Measurements from ENCODE around the gene TIAM2.

TIAM2 gene

DNA sequence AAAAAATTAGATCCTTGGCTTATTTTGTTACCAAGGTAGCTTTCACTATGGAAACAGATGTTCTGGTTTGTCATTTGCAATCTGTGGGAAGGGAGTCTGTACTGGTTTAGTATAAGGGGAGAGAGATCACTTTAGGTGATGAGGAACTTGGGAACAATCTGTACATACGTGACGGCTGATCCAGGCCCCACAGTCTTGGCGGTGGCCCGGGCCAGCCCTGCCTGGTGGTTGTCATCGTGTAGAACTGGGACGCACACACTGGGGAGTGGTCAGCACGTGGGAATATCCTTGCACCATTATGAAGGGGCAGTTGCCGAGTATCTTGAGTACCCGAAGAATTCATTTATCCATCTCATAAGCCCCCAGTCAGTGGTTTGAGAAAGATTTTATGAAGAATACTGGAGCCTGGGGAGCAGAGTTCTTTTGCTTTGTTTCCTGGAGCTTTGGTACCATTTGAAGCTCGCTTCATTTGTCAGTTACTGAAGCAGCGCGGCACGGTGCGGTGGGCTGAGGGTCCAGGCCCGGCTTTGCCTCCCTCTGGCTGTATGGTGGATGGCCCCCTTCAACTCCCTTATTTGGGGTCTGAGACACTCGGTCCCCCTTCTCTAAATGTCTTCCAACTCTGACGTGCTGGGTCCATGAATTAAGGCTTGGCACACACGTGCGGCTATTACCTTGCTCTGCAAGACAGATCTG, 245.9 kb downstream of the TIAM2 start:
- DNase-seq: no peak

- DNase-seq: no peak
Measured at GRCh38 chr6:155241966-155242365, 246.9 kb downstream of the TIAM2 start.

DNA sequence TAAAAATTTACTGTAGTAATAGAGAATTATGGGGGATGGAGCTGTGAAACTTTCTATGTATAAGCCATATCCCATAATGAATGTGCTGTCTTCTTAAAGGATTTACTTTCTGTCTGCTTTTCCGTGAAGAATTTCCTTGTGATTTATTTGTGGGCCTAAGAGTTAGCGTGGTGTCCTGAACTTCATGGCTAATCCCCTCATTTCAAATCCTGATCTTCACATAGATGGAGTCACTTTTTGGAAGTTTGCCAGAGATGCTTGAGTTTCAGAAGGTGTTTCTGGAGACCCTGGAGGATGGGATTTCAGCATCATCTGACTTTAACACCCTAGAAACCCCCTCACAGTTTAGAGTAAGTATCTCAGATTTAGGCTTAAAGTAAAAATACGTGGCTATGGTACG, 249.3 kb downstream of the TIAM2 start:
- DNase-seq: no peak

DNA sequence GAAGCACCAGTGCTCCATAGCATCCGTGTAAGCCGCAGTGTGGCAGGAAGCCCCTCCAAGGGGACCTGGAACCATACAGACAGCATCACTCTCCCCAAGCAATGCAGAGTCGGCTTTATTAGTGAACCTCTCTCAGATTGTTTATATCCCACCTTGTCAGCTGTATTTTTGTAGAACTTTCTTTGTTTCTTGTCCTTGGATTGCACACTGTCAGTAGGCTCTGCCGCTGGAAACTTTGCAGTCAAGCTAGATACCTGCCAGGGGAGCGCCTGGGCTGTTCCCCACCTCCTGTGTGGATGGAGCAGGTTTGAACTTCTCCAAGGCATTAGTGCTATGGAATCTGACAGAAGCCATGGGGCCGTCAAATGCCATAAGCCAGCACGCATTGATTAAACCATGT, 250.1 kb downstream of the TIAM2 start:
- DNase-seq: no peak

DNA sequence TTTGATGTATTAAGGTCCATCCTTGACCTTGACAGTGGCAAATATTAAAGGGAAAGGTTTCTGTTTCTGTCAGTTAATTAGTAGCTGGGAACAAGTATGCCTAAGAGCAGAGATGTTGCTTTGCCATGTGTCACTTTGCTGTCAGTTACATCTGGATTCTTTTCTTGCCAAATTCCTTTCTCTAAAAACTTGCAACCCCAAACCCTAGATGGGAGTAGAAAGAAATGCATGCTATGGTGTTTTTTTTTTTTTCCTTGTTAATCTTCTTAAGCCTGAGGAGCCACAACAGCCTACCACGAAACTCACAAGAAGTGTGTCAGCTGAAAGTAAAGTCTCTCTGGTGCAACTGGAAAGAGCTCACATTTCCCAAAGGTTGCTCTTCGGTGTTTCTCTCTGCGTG, 250.7 kb downstream of the TIAM2 start:
- DNase-seq: no peak

GRCh38 chr6:155246825-155247224, 251.7 kb downstream of the TIAM2 start:
- no peak for DNase-seq

- DNase-seq: no peak
Measured at GRCh38 chr6:155247618-155248007, 252.5 kb downstream of the TIAM2 start.

DNA sequence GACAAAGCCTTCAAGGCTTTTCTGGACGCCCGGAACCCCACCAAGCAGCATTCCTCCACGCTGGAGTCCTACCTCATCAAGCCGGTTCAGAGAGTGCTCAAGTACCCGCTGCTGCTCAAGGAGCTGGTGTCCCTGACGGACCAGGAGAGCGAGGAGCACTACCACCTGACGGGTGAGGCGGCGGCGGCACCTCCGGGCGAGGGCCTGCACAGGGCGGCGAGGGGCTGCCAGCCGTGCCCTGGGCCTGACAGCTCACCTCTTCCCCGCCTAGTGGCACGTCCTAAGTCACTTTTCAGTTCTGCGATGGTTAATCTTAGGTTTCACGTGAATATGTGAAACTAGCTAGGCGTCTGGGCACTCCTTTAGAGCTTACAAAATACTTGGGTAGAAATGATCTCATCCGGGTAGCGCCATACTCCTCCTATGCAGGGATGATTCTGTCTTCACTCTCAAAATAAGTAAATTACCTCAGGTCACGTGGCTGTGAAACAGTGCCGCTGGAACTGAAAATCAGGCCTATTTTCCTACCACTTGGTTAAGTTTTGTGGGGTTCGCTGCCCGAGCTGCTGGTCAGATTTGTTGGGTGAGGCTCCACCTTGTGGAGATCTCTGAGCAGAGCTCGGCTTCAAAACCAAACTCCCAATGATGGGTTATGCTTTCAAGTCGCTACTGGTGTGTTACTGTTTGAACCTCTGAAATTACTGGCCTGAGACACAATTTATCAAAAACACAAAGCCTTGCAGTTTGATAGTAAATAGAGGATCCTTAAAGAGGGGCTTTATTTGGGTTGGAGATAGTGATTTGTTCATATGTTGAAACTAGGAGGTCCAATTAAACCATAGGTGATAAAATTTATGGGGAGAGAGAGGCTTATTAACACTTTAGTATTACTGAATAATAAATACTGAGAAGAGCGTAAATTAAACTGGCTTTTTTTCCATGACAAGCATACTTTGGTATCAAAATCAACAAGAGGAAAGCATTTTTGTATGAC, 253.2 kb downstream of the TIAM2 start:
- peak; percentile 64 for DNase-seq

GRCh38 chr6:155250701-155251381, 255.7 kb downstream of the TIAM2 start:
- DNase-seq: no peak

GRCh38 chr6:155252581-155252980, 257.5 kb downstream of the TIAM2 start:
- DNase-seq: no peak

DNA sequence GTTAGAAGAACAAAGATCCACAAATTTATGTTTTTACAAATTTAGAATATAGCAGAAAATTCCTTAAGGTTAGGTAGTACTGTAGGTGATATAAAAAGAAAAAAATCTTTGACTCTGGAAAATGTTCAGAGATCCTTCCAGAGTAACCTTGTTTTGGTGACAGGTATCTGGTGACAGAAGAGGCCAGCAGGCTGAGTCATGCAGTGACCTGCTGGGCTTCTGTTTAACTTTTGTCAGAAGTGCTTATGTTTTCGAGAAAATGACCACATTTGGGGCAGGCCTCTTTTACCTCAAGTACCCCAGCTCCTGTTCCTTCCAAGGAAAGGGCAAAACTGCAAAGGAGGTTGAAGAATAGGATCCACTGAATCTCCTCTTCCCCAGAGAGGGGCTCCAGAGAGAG, 258.2 kb downstream of the TIAM2 start:
- DNase-seq: no peak

GRCh38 chr6:155254139-155254538, 259.0 kb downstream of the TIAM2 start:
- no peak for DNase-seq

DNA sequence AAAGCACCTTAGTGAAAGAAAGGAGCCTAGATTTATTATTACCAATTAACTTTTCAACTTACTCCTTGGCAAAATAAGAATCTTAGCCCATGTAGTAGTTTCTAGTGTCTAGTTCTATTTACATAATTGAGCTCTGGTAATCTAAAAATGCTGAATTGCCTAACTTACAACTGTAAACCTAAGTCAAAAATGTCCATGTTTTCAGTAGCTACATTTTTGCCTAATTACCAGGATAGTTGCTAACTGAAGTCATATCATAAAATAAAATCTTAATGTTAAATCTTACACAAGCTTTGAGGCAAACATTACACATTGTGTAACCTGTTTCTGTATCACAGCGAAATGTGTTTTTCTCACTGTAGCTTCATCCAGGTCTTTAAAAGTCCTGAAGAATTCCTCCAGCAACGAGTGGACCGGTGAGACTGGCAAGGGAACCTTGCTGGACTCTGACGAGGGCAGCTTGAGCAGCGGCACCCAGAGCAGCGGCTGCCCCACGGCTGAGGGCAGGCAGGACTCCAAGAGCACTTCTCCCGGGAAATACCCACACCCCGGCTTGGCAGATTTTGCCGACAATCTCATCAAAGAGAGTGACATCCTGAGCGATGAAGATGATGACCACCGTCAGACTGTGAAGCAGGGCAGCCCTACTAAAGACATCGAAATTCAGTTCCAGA, 261.1 kb downstream of the TIAM2 start:
- no peak for DNase-seq

- no peak for DNase-seq
Measured at GRCh38 chr6:155257796-155258195, 262.7 kb downstream of the TIAM2 start.

DNA sequence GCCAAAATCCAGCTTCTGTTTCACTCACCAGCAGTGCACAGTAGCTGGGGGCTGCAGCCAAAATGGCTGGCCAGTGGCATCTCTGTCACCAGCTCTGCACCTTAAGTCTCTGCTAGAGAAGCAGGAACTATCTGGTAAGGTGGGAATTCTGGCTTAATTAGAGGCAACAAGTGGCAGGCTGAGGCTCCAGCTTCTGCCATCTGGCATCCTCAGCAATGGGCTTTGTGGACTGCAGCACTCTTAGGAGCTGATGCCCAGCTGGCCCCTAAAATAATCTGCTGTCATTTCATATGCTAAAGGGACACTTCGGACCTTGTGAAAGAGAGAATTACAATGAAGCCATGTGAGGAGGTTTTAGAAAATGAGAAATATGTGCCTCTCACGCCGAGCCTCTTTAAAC, 264.1 kb downstream of the TIAM2 start:
- no peak for DNase-seq

DNA sequence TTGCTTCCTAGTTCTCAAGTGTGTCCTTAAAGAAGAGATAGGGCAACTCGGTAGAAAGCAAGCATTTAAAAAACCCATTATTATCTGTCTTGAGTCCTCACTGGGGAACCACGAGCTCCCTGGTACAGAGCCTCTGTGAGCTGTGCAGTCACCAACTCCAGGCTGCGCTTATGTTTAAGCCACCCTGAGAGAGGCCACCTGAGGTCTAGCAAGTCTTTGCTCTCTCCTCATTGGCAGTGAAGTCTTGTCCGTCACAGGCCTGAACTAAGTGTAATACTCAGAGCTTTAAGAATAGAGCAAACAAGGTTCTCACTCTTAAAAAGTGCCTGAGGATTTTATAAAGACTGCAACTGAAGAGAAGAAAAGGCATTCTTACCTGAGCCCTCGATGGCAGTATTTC, 264.8 kb downstream of the TIAM2 start:
- DNase-seq: no peak

DNA sequence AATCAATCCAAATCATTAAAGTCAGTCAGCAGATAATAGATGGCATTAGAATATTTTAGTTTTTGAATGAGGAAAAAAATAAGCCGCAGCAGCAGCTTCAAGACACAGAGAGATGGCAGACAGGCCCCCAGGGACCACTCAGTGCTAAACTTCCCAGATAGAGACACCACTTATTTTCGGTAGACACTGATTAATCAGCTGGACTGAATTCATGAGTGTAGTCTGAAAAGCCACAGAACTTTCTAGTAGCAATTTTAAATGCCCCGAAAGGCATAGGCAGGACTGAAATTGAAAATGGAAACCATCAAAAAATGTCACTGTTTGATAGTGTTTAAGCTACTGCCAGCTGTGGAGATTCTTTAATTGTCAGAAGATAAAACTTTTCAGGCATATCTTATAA, 265.6 kb downstream of the TIAM2 start:
- no peak for DNase-seq

GRCh38 chr6:155261111-155261900, 266.2 kb downstream of the TIAM2 start:
- DNase-seq: no peak

DNA sequence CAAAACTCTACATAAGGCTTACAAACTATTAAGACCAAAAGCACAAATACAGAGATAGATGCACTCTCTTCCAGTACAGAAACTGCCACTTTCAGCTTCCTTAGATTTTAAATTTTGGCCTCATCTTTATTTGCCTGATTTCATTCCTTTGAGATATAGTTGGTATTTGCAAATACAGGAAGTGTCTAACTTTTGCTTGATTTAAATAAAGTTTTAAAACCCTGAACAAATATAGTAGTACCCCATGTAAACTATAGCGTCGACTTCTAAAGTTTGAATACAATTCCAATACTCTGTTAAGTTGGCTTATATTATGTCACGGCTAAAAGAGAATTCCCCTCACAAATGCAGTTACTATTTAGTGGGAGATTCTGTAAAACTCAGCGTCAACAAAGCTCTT, 267.5 kb downstream of the TIAM2 start:
- DNase-seq: no peak

- DNase-seq: no peak
Measured at GRCh38 chr6:155263373-155264063, 268.4 kb downstream of the TIAM2 start, which contains the start of gene CLDN20. TSS of gene CLDN20 (plus strand) at chr6:155264013. CDS start at chr6:155275720, 11,707 bp downstream.

DNA sequence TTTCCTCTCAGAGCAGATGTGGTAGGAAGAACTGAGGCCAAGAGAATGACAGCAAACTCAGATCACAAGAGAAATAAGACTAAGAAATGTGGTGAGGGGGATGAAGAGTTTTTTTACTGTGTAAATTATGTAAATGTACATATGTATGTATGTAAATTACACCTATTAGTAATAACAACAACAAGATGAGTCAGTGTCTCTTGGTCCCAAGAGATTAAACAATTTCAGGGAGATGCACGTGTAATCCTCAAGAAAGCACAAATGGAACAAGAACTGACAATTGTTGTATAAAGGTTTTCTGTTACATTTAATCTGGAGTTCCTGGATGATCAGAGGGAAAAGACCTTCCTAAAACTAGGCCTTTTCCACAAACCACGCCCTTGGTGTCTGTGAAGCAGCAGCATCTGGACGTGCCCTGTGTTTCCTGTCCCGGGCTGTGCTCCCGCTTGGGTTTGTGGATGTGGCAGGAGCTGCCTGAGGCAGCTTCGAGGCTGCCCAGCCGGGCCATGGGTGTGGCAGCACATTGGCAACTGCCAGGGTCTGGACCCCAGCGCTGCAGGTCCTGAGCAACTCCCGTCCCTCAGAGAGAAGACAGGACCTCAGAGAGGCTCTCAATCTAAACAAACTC, 269.7 kb downstream of the TIAM2 start:
- no peak for DNase-seq
